GM21619 (cell line): Measurements from ENCODE around the gene AVL9.
"Not testable (repeated sequence)": the region's sequence is repeated elsewhere in the genome, so short reads cannot be mapped to it uniquely, and the experiment has no call there.

ENCODE experiments used
- ATAC-seq: cut with Tn5 transposase; IDR thresholded peaks from one replicate; pipeline ENCODE4 v1.9.1; 2021; ENCODE audit not compliant: unreplicated experiment

Gene AVL9

DNA sequence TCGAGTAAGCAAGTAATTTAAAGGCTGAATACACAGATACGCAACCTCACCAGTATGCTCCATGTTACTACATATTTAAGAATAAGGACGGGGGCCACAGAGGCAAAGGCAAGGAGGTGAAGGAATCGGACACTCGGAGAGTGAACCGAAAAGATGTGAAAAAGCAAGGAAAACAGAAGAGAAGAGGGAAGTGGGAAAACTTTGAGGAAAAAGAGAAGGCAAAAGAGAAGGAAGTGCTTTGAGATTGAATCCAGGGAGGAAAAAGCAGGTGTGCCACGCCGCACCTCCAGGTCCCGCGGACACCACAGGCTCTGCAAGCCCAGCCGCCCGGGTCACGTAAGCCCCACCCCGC lies 367 bp upstream of the AVL9 start:
- ATAC-seq: peak; percentile 7

DNA sequence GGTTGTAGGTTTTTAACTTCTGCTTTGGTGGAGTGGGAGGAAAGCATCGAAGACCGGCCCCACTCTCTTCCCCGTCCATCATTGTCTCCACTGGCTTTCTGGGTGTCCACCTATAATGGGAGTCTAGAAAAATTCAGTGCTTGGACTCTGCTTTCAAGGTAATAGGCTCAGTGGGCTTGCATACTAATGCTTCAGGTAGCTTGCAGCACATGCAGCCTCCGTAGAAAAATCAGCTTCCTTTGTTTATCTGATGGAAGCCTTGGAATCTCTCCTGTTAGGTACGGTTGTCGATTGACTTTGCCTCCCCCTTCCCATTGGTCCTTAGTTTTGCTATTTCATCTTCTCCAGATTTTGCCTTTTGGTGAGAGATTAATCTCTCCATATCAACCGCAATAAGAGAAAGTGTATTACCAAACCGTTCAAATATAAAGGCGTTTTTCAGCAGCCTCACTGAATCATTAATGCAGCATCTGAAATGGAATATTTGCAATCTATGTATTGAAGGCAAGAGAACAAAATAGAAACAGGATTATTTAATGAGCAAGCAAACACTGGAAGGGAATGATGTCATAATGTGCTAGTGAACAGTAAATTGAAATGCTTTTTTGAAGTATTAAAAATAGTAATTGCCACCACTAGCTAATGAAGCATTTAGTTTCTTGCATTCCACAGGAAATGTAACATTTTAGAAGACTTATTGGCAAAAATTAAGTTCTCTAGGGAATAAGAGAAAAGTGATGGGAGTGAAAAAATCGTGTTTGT lies 944 bp downstream of the AVL9 start:
- ATAC-seq: no peak

DNA sequence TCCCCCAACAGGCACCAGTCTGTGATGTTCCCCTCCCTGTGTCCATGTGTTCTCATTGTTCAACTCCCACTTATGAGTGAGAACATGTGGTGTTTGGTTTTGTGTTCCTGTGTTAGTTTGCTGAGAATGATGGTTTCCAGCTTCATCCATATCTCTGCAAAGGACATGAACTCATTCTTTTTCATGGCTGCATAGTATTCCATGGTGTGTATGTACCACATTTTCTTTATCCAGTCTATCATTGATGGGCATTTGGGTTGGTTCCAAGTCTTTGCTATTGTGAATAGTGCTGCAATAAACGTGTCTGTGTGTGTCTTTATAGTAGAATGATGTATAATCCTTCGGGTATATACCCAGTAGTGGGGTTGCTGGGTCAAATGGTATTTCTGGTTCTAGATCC lies 4.5 kb downstream of the AVL9 start:
- ATAC-seq: not testable (repeated sequence)

DNA sequence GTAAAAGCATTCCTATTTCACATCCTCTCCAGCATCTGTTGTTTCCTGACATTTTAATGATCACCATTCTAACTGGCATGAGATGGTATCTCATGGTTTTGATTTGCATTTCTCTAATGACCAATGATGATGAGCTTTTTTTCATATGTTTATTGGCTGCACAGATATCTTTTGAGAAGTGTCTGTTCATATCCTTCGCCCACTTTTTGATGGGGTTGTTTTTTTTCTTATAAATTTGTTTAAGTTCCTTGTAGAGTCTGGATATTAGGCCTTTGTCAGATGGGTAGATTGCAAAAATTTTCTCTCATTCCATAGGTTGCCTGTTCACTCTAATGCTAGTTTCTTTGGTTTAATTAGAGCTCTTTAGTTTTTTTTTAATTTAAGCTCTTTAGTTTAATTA lies 4.9 kb downstream of the AVL9 start:
- not testable (repeated sequence) for ATAC-seq

DNA sequence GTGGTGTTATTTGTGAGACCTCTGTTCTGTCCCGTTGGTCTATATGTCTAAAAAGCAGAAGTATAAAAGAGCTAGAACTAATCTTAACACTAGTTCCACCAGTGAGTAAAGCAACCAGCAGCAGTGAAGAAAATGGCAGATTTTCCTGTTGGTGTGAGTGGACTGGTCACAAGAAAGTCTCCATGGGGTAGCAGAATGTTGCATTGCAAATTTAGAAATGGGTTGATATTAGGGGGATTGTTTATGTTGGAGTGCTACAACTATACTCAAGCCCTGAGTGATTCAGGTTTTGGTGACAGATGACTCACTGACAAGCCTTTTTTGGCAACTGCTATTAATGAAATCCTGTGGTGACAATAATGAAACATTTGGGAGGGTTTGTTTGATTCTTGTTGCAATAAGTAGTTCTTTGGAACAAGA lies 5.6 kb downstream of the AVL9 start:
- peak; percentile 59 for ATAC-seq

DNA sequence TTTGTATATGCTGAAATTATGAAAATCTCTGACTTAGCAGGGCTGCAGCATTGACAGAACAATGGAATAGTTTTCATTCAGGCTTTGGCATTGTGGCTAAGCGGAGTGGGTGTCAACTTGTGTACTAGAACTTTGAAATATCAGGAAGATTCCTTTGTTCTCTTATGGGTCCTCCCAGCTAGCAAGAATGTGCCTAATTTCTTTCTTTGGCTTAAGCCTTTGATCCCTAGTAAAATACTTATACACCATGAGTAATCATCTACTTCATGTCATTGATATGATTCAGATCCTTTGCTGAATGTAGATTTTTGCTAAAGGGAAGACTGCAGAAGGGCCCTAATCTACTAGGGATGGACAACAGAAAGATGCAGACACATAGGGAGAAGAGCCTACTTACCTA lies 6.2 kb downstream of the AVL9 start:
- no peak for ATAC-seq

DNA sequence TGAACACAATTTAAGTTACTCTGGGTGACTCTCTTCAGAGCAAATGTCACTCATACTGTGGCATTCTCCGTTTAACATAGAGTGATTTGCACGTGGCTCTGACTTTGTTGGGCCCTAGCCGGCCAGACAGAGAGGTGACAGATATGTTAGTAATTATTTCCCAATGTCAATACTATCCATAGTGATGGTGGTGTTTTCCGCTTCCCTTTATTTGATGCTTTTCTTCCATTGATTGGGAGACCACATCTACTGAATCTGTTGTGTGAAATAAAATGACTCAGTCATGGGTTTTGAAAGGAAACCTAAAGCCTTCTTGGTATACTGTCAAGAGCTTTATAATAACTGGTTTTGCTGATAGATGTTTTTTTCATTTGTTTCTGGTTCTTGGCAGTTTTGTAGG lies 7.4 kb downstream of the AVL9 start:
- ATAC-seq: no peak

DNA sequence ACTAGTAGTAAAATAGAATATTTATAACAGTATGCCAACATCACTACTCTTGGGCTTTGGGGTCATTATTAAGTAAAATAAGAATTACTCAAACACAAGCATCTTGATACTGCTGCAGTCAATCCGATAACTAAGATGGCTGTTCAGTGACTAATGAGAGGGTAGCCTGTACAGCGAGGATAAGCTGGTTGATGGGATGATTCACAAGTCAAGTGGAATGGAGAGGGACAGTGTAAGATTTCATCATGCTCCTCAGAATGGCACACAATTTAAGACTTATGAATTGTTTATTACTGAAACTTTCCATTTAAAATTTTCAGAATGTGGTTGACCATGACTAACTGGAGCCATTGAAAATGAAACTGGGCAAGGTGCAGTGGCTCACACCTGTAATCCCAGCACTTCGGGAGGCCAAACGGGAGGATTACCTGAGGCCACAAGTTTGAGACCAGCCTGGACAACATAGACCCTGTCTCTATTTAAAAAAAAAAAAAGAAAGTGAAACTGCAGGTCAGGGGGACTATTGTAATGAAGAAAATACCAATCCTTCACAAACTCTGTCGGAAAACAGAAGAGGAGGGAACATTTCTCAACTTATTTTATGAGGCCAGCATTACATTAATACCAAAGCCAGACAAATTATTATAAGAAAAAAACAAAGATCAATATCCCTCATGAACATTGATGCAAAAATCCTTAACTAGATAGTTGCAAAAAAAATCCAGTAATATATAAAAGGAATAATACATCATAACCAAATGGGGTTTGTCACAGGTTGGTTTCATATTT lies 11.2 kb downstream of the AVL9 start:
- ATAC-seq: no peak

DNA sequence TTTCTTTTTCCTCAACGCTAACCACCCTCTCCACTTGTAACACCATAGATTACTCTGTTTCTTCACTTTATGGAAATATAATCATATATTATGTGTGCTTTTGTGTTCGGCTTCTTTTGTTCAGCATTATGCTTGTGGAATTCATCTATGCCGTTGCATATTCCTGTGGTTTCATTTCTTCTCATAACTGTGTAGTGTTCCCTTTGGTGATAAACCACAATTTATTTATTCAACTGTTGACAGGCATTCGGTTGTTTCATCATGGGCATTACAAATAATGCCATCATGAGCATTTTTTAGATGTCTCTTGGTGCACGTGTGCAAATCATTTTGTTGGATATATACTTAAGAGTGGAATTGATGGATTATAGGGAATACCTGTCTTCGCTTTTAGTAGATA lies 12.1 kb downstream of the AVL9 start:
- ATAC-seq: no peak

DNA sequence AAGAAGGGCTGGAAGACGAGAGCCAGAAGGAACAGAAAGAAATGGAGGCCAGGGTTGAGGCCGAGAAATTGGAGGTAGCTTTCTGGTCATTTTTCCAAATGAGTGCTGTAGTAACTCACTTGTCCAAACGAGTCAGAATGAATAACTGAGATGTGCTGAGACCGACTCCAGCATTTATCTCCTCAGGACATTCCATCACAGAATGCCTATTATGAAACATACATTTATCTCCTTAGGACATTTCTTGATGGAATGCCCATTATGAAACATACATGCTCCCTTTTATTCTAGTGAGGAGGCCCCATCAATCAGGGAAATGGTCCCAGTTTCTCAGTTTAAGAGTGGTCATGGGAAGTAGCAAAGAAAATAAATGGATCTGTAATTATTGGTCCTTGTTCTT lies 16.5 kb downstream of the AVL9 start:
- no peak for ATAC-seq

DNA sequence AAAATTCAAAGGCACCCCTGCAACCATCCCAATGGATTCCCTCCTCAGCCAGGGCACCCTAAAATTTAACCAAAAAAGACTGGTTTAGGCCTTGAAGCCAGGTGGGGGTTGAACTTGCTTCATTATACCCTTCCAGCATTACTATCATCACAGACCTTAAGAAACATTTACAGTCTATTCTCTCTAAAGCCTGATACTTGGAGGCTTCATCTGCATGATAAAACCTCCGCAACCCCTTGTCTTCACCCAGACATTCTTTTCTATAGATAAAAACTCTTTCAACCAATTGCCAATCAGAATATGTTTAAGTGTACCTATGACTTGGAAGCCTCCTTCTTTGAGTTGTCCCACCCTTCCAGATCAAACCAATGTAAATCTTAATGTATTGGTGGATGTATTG lies 17.9 kb downstream of the AVL9 start:
- ATAC-seq: no peak

DNA sequence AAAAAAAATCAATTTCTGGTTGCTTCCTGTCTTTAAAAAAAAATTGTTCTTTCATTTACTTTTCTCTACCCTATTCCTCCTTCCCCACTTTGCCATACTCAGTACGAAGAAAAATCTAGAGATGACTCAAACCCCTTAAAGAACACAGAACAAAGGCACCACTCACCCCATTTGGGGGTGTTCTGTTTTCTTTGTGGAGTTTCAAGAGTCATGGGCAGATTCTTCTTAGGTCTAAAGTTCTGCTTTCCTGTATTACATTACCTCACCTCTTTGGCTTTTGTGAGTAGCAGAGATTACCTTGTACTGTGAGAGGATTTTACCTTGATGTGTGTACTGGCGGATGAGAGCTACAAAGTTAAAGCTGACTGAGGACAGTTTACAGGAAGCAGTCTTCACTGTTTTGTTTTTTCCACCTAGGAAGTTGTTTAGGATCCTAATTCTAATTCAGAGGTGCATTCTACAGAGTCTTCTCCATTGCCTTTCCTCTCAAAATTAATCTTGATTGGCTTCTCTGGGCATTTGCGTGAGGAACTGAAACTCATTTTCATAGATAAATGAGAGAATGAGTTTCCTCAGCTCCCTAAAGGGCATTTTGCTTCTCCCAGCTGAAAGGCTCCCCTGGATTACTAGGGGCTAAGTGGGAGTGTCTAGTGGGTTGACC lies 20.7 kb downstream of the AVL9 start:
- peak; percentile 79 for ATAC-seq

DNA sequence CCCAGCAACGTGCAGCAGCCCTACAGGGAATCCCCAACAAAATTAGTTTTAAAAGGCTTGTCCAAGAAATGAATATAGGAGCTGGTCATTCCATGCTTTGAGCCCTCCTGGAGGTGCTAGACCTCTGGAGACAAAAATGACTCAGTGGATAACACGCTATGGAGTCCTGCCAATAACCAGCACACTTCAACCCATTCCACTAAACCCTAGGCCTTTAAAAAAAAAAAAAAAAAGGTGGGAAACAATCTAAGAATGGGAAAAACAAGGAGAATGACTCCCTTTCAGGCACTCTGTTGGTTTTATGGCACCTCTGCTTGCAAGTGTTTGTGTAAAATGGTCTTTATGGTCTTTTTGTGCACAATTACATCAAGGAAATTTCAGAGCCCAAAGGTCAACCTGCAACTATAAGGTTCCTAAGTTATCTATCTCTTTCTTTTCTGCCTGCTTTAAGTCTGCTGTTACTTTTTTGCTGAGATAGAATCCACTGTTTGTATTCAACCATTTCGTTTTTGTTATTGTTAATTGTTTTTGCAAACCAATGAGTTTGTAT lies 21.3 kb downstream of the AVL9 start:
- ATAC-seq: no peak

DNA sequence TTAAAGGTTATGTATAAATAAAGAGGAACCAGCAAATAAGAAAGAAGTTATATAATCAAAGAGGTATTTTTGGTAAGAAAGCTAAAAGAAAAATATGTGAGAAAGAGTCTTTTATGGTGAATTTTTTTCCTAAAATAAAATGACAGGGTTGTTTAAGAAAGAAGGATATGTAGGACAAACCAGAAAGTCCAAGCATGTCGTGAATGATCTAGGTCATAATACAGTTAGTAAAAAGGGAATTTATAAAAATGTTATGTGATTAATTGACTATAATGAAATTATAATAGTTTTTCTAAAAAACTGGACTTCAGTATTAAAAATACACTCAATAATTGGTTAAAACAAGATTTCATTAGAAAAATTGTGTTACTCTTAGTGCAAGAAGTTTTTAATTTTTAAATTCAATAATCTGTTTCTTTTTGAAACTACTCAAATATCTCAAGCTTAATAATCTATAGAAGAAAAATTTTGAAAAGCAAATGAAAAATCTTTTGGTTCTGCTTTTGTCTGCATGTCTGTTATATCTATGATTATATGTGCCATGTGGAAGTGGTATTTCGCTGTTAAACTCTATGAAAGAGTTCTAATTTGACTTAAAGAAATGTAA lies 23.3 kb downstream of the AVL9 start:
- no peak for ATAC-seq

DNA sequence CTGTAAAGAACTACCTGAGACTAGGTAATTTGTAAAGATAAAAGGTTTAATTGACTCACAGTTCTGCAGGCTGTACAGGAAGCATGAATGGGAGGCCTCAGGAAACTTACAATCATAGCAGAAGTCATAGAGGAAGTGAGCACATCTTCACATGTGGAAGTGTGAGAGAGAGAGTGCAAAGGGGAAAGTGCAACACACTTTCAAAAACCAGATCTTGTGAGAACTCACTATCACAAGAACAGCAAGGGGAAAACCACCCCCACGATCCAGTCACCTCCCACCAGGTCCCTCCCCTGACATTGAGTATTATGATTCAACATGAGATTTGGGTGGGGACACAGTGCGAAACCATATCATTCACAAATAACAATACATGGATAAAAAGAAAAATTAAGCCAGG lies 24.5 kb downstream of the AVL9 start:
- ATAC-seq: no peak

DNA sequence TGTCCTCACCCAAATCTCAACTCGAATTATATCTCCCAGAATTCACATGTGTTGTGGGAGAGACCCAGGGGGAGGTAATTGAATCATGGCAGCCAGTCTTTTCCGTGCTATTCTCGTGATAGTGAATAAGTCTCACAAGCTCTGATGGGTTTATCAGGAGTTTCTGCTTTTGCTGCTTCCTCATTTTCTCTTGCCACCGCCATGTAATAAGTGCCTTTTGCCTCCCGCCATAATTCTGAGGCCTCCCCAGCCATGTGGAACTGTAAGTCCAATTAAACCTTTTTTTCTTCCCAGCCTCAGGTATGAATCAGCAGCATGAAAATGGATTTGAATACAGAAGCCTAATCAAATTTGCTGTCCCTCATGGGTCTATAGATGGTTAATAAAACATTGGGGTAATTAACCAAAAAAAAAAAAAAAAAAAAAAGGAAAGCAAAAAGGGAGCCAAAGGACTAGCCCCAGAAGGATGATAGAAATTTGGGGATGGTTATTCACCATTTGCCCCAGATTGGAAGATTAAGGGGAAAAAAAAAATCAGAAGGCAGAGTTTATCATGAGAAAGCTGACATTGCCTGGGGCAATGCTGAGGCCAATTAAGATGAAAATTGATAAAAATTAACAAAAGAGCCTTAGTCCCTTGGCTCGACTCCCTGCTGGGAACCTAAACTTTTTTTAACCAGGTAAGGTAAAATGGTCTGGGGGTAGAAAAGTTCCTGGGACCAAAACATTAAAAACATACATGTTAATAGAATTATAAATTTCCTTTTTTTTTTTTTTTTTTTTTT lies 27.6 kb downstream of the AVL9 start:
- ATAC-seq: no peak

DNA sequence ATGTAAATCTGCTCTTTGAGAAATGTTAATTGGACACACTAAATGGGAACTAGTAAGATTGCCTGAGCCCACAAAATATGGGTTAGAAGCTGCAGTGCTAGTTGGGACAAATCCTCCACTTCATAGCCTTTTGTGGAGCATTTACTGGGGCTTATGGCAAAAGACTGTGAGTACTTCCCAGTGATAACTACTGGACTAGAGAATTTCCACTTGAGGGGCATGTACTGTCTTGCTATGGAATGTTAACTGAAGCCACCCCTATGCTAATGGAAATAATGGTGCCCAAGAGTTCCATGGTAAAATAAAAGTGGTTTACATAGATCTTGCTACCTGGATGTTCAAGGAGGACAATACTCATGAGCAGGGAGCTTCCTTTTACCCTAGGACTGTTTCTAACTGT lies 29.3 kb downstream of the AVL9 start:
- ATAC-seq: no peak

DNA sequence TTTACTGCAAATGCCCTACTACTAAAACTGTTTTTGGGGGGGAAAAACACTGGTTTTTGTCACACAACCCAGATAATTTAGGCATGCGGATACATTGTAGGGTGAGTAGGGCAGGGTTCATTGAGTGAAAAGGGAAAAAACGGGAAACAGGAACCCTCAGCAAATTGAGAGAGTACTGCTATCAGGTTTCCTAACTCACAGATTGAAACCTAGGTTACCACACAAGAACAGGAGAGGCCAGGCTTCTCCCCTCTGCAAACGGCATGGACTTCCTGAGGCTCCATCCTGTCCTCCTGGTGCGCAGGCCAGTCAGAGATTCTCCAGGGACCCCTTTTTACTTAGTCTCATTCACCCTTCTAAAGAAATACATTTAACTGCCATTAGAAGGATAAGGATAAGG lies 30.6 kb downstream of the AVL9 start:
- no peak for ATAC-seq

DNA sequence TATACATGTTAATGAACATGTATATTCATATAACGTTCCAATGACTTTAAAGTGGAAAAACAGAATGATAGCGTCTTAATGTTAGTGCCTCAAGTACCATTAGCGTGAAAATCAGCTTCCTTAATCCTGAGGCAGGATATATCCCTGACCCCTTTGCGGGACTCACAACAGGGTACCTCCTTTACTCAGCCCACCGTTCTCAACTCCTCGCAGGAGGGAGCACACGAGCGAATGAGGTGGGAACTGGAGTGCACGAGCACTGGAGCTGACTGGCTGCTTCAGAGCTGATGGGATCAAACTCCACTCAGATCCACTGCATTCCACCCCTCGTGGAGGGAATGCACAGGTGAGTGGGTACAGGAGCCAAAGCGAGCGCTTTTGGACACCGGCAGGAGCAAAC lies 36.1 kb downstream of the AVL9 start:
- ATAC-seq: no peak

DNA sequence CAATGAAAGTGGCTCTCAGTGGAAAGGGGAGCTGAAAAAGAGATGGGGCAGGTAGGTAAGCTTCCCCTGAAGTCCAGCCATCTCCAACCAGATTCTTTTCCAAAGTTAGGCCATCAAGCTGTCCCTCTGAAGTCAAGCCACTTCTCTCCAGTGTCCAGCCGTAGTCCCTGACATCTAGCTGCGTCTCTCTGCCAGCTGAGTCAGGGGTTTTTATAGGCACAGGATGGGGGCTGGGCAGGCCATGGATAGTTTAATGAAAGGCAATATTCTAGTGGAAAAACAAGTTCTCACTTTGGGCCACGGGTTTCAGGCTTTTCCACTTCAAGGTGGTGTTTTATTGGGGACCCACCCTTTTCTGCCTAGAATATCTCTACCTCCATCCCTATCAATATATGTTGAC lies 36.8 kb downstream of the AVL9 start:
- no peak for ATAC-seq

DNA sequence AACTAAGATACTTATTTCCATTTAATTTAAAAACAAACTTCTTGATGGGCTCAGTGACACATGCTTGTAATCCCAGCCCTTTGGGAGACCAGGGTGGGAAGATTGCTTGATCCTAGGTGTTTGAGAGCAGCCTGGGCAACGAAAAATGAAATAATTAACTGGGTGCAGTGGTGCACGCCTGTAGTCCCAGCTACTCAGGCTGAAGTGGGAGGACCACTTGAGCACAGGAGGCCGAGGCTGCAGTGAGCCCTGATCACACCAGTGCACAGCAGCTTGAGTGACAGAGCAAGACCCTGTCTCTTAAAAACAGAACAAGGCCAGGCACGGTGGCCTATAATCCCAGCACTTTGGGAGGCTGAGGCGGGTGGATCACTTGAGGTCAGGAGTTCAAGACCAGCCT lies 37.4 kb downstream of the AVL9 start:
- no peak for ATAC-seq
